GM21717 (cell line): Measurements from ENCODE around the gene MT1X.

Experiments used
- ATAC-seq: cut with Tn5 transposase; IDR thresholded peaks from one replicate; pipeline ENCODE4 v1.9.1; 2021; ENCODE audit warnings: mild to moderate bottlenecking, moderate library complexity; ENCODE audit not compliant: unreplicated experiment

MT1X gene

DNA sequence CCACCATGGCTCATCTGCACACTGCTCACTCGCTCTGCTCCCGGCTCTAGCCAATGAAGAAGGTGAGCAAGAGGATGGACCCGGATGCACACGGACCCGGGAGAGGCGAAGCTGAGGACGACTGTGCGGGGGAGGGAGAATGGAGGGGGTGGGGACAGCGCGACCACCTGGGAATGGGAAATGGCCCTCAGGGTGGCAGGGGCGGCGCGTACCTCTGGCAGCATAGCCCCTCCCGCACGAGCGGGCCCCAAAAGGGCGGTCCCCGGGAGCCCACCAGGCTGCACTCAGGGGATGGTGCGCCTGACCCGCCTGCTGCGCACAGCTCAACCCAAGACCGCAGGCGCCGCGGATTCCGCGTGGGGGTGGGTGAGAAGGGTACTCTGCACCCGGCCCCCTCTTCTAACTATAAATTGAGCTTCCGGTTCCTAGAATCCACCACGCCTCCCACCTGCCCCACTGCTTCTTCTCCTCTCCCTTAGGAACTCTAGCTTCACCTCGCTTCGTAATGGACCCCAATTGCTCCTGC, 6.5 kb upstream of the MT1X start:
- no peak for ATAC-seq

DNA sequence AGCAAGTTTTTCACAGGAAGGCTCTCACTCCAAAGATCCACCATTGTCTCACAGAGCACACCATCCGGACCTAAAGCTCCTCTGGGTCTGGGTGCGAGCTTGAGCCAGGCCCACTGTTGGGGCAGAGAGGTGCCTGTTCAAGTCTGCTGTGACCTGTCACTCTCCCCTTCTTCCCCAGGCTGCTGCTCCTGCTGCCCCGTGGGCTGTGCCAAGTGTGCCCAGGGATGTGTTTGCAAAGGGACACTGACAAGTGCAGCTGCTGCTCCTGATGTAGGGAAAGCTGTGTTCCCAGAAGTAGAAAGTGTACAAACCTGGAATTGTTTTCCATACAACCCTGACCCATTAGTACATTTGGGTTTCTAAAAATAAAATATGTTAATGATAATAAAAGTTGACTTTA, 4.8 kb upstream of the MT1X start:
- no peak for ATAC-seq

DNA sequence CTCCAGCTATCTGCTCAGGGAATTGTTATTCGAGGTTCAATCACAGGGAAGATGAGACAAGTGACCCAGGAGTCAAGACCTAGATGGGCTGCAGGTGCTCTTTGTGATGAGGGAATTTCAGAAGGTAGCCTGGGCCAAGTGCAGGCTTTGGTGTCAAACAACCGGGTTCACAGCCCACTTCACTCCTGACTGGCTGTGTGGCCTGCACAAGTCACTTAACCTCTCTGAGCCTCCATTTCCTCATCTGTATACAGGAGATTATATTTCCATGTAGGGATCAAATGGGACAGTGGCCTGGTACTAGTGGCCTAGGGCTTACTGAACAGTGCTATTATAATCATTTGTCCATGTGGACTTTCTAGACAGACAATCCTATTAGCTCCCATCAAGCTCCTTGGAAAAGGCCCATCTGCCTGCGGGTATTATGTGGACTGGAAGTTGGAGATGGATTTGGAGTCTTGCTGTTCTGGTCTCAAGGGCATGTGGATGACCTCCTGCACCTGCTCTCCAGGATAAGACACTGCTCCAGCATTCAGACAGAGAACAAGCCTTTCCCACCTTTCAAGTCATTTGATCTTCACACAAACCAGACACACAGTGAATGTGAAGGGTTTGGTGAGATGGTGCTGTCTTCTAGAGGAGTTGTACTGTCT, 3.1 kb upstream of the MT1X start:
- ATAC-seq, result no peak

DNA sequence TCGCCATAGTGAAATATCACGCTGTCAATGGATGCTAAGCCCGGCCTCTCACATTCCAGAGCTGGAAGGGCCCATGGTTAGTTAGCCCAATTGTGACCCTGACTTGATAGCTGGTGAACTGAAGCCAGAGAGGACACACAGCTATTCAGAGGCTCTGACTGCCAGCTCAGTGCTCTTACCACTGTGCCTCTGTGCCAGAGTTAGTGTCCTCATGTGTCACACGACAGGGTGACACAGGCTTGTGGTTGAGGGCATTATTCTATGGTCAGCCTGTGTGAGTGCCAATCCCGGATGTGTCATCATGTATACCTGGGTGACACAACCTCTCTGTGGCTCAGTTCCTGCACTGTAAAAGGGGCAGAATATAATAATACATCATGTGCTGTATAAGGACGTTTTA, 2.5 kb upstream of the MT1X start:
- no peak for ATAC-seq

GRCh38 chr16:56682703-56683397, 580 bp downstream of the MT1X start:
- ATAC-seq, result no peak

- ATAC-seq, result no peak
Measured at GRCh38 chr16:56683424-56684172, 1.3 kb downstream of the MT1X start.

DNA sequence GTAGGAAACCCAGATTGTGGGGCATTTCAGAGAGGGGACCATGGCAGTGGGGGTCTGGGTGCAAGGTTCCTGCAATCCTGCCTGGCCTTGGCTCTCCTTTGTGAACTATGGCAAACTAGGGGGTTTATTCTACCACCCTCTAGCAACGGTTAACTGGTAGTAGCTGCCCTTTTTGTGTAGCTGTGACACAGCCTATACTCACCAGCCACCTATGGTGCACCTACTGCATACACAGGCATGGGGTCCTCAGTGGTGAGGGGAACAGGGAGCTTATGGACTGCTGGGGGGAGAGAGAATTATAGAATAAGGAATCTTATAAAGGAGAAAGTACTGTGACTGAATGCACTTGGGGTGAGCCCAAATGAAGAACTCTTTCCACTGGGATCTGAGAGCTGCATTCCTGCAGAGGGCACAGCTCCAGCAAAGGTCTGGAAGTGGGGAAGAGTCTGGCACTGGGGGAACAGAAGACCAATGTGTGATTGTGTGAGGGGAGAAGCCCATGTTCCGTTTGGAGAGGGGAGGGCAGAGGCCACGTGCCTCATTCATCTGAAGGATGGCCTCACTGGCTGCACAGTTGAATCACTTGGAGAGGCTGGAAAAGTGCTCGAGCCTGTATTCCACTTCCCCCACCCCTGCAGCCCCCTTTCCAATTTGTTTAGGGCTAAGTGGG, 2.1 kb downstream of the MT1X start:
- no peak for ATAC-seq

- ATAC-seq, result no peak
Measured at GRCh38 chr16:56684926-56685590, 2.8 kb downstream of the MT1X start.

- ATAC-seq, result no peak
Measured at GRCh38 chr16:56686758-56687157, 4.5 kb downstream of the MT1X start.

- no peak for ATAC-seq
Measured at GRCh38 chr16:56688762-56689161, 6.5 kb downstream of the MT1X start.

DNA sequence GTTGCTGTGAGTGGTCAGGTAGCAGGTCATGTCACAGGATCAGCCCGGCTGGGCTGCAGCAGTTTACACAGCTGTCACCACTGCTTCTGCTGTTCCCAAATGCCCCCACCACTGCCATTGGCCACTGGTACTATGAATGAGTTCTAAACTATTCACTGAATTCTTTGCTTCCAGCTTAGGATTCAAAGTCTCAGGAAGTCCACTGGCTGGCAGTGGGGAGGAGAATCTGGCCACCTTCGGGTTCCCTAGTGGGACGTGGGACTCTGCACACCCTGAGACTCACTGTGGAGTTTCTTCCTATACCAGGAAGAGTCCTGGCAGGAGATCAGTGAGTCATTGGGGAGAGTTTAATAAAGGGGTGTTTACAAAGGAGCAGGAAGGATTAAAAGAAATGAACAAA, 6.9 kb downstream of the MT1X start:
- no peak for ATAC-seq

GRCh38 chr16:56690420-56691122, 8.3 kb downstream of the MT1X start:
- ATAC-seq, result no peak

DNA sequence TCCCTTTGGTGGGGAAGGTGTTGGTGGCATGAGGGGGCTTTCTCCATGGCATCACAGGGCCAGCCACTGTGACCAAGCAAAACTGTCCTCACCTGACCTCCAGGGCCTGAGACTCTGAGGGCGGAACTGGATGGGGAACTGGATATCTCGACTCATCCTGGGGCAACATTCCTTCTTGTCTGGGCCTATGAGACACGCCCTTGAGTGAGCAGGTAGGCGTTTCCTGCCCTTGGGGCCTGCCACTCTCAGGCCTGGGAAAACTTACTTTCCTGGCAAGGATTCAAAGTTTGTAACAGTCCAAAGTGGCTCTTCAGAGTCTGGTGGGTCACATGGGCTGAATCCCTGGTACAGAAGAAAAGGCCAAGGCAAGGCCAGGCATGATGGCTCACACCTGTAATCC, 9.6 kb downstream of the MT1X start:
- no peak for ATAC-seq

DNA sequence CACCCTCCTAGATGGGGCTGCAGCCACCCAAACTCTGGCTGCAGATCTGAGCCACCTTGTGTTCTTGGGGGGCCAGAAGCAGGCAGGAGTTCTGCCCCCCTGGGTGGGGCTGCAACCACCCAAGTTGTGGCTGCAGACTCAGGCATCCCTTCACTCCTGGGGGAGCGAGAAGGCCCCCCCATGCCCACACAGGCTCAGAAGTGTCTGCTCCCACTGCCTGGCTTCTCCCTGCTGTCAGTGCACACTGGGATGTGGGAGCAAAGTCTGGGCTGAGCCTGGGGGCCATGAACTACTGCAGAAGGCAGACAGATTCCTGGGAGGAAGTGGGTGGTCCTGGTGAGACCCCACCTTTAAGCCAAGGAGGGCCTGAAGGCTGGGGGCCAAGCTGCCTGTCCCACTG, 13.0 kb downstream of the MT1X start:
- ATAC-seq, result no peak

- ATAC-seq, result no peak
Measured at GRCh38 chr16:56697456-56698155, 15.3 kb downstream of the MT1X start.

- no peak for ATAC-seq
Measured at GRCh38 chr16:56700195-56700594, 17.9 kb downstream of the MT1X start.

- ATAC-seq, result no peak
Measured at GRCh38 chr16:56700631-56701030, 18.4 kb downstream of the MT1X start.

- ATAC-seq, result no peak
Measured at GRCh38 chr16:56701534-56701933, 19.3 kb downstream of the MT1X start.

GRCh38 chr16:56702836-56703235, 20.6 kb downstream of the MT1X start:
- ATAC-seq, result no peak
